NCI-H774 (cell line): Measurements from ENCODE around the gene CALU.

Experiments used
- DNase-seq: peaks from one replicate; lab custom pipeline; 2025; lab: John Stamatoyannopoulos, UW

The CALU gene

DNA sequence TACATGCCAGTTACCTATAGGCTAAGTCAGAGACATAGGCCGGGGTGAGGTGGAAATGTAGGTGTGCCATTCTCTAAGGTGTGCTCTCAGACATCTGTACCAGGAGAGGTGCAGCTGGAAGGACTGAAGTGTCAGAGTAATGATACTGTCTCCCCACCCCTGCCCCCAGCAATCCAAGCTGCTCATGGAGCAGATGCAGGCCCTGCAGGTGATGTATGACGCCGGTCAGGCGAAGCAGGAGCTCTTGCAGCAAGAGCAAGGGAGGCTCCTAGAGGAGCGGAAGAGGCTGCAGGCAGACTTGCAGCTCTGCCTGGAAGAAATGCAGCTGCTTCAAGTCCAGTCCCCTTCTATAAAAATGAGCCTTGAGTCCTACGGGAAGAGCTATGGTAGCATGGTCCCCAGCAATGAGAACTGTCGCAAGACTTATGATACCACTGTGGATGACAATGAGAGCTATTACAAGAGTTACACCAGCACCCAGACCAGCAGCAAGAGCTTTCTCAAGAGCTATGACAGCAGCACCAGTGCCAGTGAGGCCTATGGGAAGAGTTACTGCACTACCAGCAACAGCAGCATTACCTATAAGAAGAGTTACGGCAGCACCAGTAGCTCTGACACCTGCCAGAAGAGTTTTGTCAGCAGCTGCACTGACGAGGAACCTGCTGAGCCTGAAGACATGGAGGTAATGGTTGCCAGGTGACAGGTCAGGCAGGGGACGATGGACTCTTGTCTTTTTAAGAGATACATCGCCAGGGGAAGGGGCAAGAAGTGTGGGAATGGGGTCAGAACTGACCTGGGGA lies 72.7 kb downstream of the CALU start:
- DNase-seq: no peak

DNA sequence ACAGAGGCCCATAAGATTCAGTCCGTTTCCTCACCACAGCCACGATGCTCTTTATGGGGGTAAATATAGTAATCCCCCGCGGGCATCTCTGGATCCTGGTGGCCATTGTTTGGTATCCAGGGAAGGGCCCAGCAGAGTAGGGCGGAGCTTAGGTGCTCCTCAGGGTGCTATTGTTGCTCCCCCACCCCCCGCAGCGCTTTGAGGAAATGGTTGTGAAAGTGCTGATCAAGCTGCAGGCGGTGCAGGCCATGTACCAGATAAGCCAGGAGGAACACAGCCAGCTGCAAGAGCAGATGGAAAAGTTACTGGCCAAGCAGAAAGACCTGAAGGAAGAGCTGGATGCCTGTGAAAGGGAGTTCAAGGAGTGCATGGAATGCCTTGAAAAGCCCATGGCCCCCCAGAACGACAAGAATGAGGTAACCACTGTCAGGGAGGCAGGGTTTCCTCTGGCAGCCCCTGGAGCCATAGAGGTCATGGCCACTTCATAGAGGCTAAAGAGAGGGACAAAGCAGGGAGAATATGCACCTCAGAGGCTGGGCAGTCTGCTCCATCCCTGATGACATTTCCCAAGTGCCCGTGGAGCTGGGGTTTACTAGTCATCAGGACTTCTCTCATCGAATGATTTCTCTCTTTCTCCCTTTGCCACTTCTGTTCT lies 73.5 kb downstream of the CALU start:
- peak; percentile 14 for DNase-seq

DNA sequence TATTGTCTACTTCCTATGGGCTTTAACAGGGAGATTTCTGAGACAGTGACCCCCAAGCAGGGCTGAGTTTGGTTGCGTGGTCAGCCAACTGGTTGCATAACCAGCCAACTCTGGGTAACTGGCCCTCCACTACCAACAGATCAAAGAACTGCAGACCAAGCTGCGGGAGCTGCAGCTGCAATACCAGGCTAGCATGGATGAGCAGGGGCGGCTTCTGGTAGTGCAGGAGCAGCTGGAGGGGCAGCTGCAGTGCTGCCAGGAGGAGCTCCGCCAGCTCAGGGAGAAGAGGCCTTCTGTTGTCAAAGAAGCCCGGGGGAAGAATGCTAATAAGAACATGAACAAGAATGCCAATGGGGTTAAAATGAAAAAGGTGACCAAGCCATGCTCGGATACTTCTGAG lies 75.3 kb downstream of the CALU start:
- DNase-seq: no peak

DNA sequence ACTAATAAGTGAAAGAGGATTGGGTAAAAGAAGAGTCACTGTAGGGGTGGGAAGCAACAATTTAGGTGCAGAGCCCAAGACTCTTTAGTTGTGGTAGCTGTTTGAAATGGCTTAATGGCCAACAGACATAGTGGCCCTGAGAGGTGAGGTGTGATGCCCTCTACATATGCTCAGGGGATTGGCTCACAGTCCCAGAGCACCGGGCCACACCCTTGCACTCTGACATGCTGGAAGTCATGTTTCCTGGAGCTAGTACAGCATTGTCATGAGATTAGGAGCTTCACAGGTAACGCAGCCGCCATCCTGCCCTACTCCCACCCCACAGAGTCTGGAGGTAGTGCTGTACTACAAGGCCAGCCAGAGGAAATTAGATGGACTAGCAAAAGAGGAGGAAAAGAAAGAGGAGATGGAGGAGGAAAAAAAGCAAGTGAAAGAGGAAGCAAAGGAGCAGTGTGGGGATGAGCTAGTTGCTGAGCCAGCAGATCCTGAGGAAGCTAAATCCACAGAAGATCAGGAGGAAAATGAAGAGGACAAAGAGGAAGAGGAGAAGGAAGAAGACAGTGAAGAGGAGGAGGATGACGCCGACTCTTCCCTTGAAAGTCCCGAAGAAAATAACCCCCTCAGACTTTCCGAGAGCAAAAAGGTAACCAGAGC lies 76.3 kb downstream of the CALU start:
- DNase-seq: no peak

DNA sequence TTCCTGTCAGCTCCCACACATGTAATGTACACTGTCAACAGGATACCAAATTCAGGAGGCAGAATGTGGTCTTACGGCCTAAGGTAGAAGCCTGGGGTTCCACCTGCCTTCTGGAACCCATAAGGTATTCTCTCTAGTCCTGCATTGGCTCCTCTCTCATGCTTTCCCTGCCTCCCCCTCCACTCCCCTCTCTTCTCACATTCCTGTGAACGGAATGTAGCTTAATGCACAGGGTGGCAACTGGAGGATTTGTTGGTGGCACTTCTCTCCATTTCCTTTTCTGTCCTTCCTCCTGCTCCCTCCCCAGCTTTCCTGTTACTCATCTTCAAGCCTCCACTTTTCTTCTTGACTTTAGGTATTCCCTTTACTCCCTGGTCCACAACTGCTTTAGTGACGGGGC lies 79.5 kb downstream of the CALU start:
- no peak for DNase-seq
